HG02981 (cell line): Measurements from ENCODE around the gene WNT11.

Experiments used
- ATAC-seq: cut with Tn5 transposase; IDR thresholded peaks from one replicate; pipeline ENCODE4 v1.9.1; 2021; ENCODE audit warnings: mild to moderate bottlenecking, moderate library complexity; ENCODE audit not compliant: unreplicated experiment

Gene WNT11

GRCh38 chr11:76158394-76159302 lies 47.7 kb downstream of the WNT11 start:
- ATAC-seq, result no peak

GRCh38 chr11:76157891-76158290 lies 48.4 kb downstream of the WNT11 start:
- no peak for ATAC-seq

GRCh38 chr11:76156971-76157427 lies 49.3 kb downstream of the WNT11 start:
- ATAC-seq, result no peak

- no peak for ATAC-seq
Observed at GRCh38 chr11:76155500-76156227, 50.6 kb downstream of the WNT11 start.

- ATAC-seq, result no peak
Observed at GRCh38 chr11:76153571-76153923, 52.8 kb downstream of the WNT11 start.

GRCh38 chr11:76152741-76153570 lies 53.3 kb downstream of the WNT11 start:
- peak; percentile 40 for ATAC-seq

- no peak for ATAC-seq
Observed at GRCh38 chr11:76152086-76152681, 54.1 kb downstream of the WNT11 start.

- ATAC-seq, result no peak
Observed at GRCh38 chr11:76151556-76152085, 54.7 kb downstream of the WNT11 start.

GRCh38 chr11:76150141-76150540 lies 56.2 kb downstream of the WNT11 start:
- no peak for ATAC-seq

GRCh38 chr11:76149713-76150112 lies 56.6 kb downstream of the WNT11 start:
- no peak for ATAC-seq

GRCh38 chr11:76148941-76149613 lies 57.2 kb downstream of the WNT11 start:
- no peak for ATAC-seq

- ATAC-seq, result no peak
Observed at GRCh38 chr11:76148231-76148630, 58.1 kb downstream of the WNT11 start.

- no peak for ATAC-seq
Observed at GRCh38 chr11:76147106-76147740, 59.1 kb downstream of the WNT11 start.

- ATAC-seq, result no peak
Observed at GRCh38 chr11:76143274-76143673, 63.0 kb downstream of the WNT11 start.

GRCh38 chr11:76141901-76142588 lies 64.3 kb downstream of the WNT11 start:
- no peak for ATAC-seq

- ATAC-seq, result no peak
Observed at GRCh38 chr11:76140912-76141574, 65.3 kb downstream of the WNT11 start.

- ATAC-seq, result no peak
Observed at GRCh38 chr11:76139314-76139713, 67.0 kb downstream of the WNT11 start.
